ENCODE data around the gene GRB10.

GRCh38 chr7:50655020-50655419 is 127.7 kb downstream of the GRB10 start:
- TF ChIP-seq EZH2 (IDR thresholded peaks at IDR 0.05) (no peak), EZH2phosphoT487 (IDR thresholded peaks at IDR 0.05) (no peak)
- TF ChIP-seq, protein P1, sequence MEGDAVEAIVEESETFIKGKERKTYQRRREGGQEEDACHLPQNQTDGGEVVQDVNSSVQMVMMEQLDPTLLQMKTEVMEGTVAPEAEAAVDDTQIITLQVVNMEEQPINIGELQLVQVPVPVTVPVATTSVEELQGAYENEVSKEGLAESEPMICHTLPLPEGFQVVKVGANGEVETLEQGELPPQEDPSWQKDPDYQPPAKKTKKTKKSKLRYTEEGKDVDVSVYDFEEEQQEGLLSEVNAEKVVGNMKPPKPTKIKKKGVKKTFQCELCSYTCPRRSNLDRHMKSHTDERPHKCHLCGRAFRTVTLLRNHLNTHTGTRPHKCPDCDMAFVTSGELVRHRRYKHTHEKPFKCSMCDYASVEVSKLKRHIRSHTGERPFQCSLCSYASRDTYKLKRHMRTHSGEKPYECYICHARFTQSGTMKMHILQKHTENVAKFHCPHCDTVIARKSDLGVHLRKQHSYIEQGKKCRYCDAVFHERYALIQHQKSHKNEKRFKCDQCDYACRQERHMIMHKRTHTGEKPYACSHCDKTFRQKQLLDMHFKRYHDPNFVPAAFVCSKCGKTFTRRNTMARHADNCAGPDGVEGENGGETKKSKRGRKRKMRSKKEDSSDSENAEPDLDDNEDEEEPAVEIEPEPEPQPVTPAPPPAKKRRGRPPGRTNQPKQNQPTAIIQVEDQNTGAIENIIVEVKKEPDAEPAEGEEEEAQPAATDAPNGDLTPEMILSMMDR (IDR thresholded peaks at IDR 0.05) = no peak

All from neural progenitor cell (in vitro differentiated cells).